Heart right ventricle (tissue), 16 donors: ENCODE measurements around the gene BATF3. TPM values are rescaled to one million over a fixed set of nuclear protein-coding genes. Genes with fewer than 3 reads are reported as not detected.

Experiments used
- ATAC-seq, 8 donors: fragments of 200-7000 bp; cut with Tn5 transposase; one replicate each; pipeline ENCODE4 v1.9.1; 2020; ENCODE audit warnings: mild to moderate bottlenecking in 8 of 8, moderate library complexity in 8 of 8, moderate number of reproducible peaks in 1 of 8
- DNase-seq, 2 donors: peaks; one replicate each; pipeline ENCODE4 v3.0.0-alpha.2; 2020
- H3K27ac ChIP-seq, 10 donors: fragments of 200-600 bp; sonication (generic) in 2 of 10; one replicate each; pipeline versions ENCODE4 v1.5.0 to v1.8.0; 2020 to 2022; ENCODE audit warnings: mild to moderate bottlenecking in 3 of 10
- H3K27me3 ChIP-seq, 7 donors: fragments of 200-600 bp; one replicate each; pipeline ENCODE4 v1.8.0; 2021 to 2022; ENCODE audit warnings: mild to moderate bottlenecking in 2 of 7
- H3K36me3 ChIP-seq, 9 donors: fragments of 200-600 bp; sonication (generic) in 1 of 9; one replicate each; pipeline versions ENCODE4 v1.5.0 to v1.8.0; 2020 to 2022; ENCODE audit warnings: mild to moderate bottlenecking in 2 of 9
- H3K4me1 ChIP-seq, 9 donors: fragments of 200-600 bp; sonication (generic) in 1 of 9; one replicate each; pipeline versions ENCODE4 v1.5.0 to v1.8.0; 2020 to 2022; ENCODE audit warnings: mild to moderate bottlenecking in 4 of 9
- H3K4me3 ChIP-seq, 10 donors: fragments of 200-600 bp; sonication (generic) in 2 of 10; one replicate each; pipeline versions ENCODE4 v1.5.0 to v1.8.0; 2020 to 2022; ENCODE audit warnings: mild to moderate bottlenecking in 7 of 10, moderate library complexity in 2 of 10
- H3K9me3 ChIP-seq, 11 donors: fragments of 200-600 bp in 10 of 11; sonication (generic) in 2 of 11; one replicate each; pipeline versions ENCODE4 v1.5.0 to v1.8.0; 2013 to 2022; ENCODE audit warnings: mild to moderate bottlenecking in 2 of 11, control low read depth in 1 of 11, moderate library complexity in 1 of 11
- CTCF ChIP-seq, 9 donors: fragments of 200-600 bp; sonication (generic) in 2 of 9; IDR thresholded peaks; one replicate each; pipeline versions ENCODE4 v1.5.0 to v1.8.0; 2021 to 2022; ENCODE audit warnings: antibody characterized with exemption in 9 of 9, mild to moderate bottlenecking in 5 of 9, moderate library complexity in 1 of 9
- WGBS, 2 donors: extraction: QIAGEN DNeasy Blood & Tissue Kit; methylation state at CpG; one replicate each; pipeline ENCODE4 v1.1.7; 2013; ENCODE audit warnings: inconsistent platforms in 1 of 2; 5-methylcytosine and 5-hydroxymethylcytosine counted together
- intact Hi-C, 10 donors: fragments of 100-400 bp; cut with DNase I; formaldehyde crosslinking; loops; one replicate each; pipeline versions ENCODE4 v1.11.1 to v1.14.2; 2022
- polyA plus RNA-seq, 2 donors: library from polyadenylated mRNA; stranded (reverse); fragments of 200-250 nt; gene quantifications; one replicate each; pipeline ENCODE4 v1.2.3, GENCODE V29; 2013
- total RNA-seq, 10 donors: library from RNA; stranded (reverse); fragmentation: NEBNext Ultra II Directional in 3 of 10; extraction: Animal tissue kit (Norgen Biotek cat#: 25700) in 3 of 10; gene quantifications; one replicate each; pipeline versions ENCODE4 v1.2.1 to v1.2.4, GENCODE V29; 2021 to 2023
- donor health status: Arrhythmogenic right ventricular cardiomyopathy.
- donor health status: ischemic (EF 13 %, LVEDD 7.1; RV severe dilation, severe dysfunction).
- donor health status: healthy with polysubstance abuse.
- donor health status: DM: no; HTN: yes; CAD: no.
- donor health status: DM: no; HTN: no; CAD: no.
- donor health status: ischemic (EF 25% LVEDD 6.9; RV normal size, moderate dysfunction).
- donor health status: ischemic (EF 25% LVEDD 5.7; RV mildly dilated, moderate dysfunction).
- donor health status: healthy.
- donor health status: DM: yes; HTN: yes; CAD: no.
- donor health status: Ischemic cardiomyopathy.
- donor health status: ischemic (EF 35%, LVEDD 5.7; RV mildly dilated, moderate dysfunction).
- donor health status: nonischemic (EF 11% LVEDD 7.7; RV severe dilation, severe dysfunction).
- donor health status: DM: yes; HTN: yes; CAD: no.
- donor health status: PGD.
- donor health status: ischemic (EF 29% LVEDD 5.4; RV normal size, mild dysfunction).
- donor health status: nonischemic (EF 23%, LVEDD 6.1; RV moderate dilation, normal function).

Gene BATF3
- total and polyA plus RNA-seq, 12 donors: 0.28 to 7.0 (median 1.1) TPM

- no peak for TF ChIP-seq CTCF (IDR thresholded peaks at IDR 0.05)
- DNase-seq (no peak), ATAC-seq (no peak)
- 28 to 66% methylated on average over 3 of the region's 3 CpGs for WGBS, 2 donors
- intact Hi-C loops: loop anchor here in 2 of 10 donors (10.0 kb wide), 2 partner anchors 65 to 335 kb away; no protein-coding TSS in a partner anchor
- no peaks in the 10 kb centered on the region for H3K36me3 ChIP-seq
- H3K4me1 ChIP-seq: peaks cover 0 to 11% (median under 1%) of the 10 kb centered on the region in 9 donors
- no peaks in the 10 kb centered on the region for H3K27me3 ChIP-seq
- peak overlapping the region in 1 of 10 donors; percentile 29 for H3K27ac ChIP-seq
- H3K4me3 ChIP-seq: no peak overlapping the region
- no peaks in the 10 kb centered on the region for H3K9me3 ChIP-seq
Measured at GRCh38 chr1:212650228-212650627, 49.4 kb downstream of the BATF3 start.

- intact Hi-C loops: loop anchor here in 1 of 10 donors (5.0 kb wide), 1 partner anchor 418 kb away; no protein-coding TSS in a partner anchor
- Histone ChIP-seq H3K27ac (no peak overlapping the region), H3K4me3 (no peak overlapping the region), H3K27me3 (no peaks in the 10 kb centered on the region), H3K9me3 (no peaks in the 10 kb centered on the region), H3K4me1 (peaks cover 0 to 22% (median 8%) of the 10 kb centered on the region in 9 donors), H3K36me3 (no peaks in the 10 kb centered on the region)
- no peak for ATAC-seq
- 62 to 81% methylated on average over 2 of the region's 2 CpGs for WGBS, 2 donors
- no peak for DNase-seq
- no peak for TF ChIP-seq CTCF (IDR thresholded peaks at IDR 0.05)
Measured at GRCh38 chr1:212649020-212649419, 50.6 kb downstream of the BATF3 start.

GRCh38 chr1:212648431-212648830 is 51.2 kb downstream of the BATF3 start:
- no peak for ATAC-seq
- Histone ChIP-seq H3K27ac (no peak overlapping the region), H3K9me3 (no peaks in the 10 kb centered on the region), H3K4me3 (no peak overlapping the region), H3K36me3 (no peaks in the 10 kb centered on the region), H3K27me3 (no peaks in the 10 kb centered on the region), H3K4me1 (peaks cover 0 to 24% (median 8%) of the 10 kb centered on the region in 9 donors)
- intact Hi-C loops: loop anchor here in 1 of 10 donors (5.0 kb wide), 1 partner anchor 419 kb away; no protein-coding TSS in a partner anchor
- 80 to 84% methylated on average over 3 of the region's 3 CpGs for WGBS, 2 donors
- no peak for TF ChIP-seq CTCF (IDR thresholded peaks at IDR 0.05)
- DNase-seq: no peak

- Histone ChIP-seq H3K36me3 (no peaks in the 10 kb centered on the region), H3K4me1 (peaks cover 0 to 24% (median 8%) of the 10 kb centered on the region in 9 donors), H3K9me3 (no peaks in the 10 kb centered on the region), H3K4me3 (no peak overlapping the region), H3K27me3 (no peaks in the 10 kb centered on the region), H3K27ac (no peak overlapping the region)
- intact Hi-C loops: loop anchor here in 1 of 10 donors (5.0 kb wide), 1 partner anchor 420 kb away; no protein-coding TSS in a partner anchor
- no peak for TF ChIP-seq CTCF (IDR thresholded peaks at IDR 0.05)
- ATAC-seq (peak in 1 of 8 donors; percentile 20), DNase-seq (no peak)
- 91 to 95% methylated on average over 11 of the region's 11 CpGs for WGBS, 2 donors
Measured at GRCh38 chr1:212647004-212647403, 52.6 kb downstream of the BATF3 start.
